Endothelial cell of umbilical vein (primary cell): ENCODE measurements around the gene ACAD9. TPM values are rescaled to one million over a fixed set of nuclear protein-coding genes. Genes with fewer than 3 reads are reported as not detected.

Experiments used
- BruUV-seq: library from RNA; stranded (reverse); fragments of 400-500 nt; replicated peaks from 2 replicates; lab custom pipeline; 2021; lab: Mats Ljungman, UMichigan
- CTCF ChIA-PET: fragments of 300-600, 350-600 bp; sonication (Branson Sonifier 250); formaldehyde crosslinking; loops from one replicate; lab custom pipeline; 2021; ENCODE audit warnings: antibody characterized with exemption, inconsistent platforms; lab: Charles Lee
- POLR2A ChIA-PET: fragments of 300-600, 350-600 bp; sonication (Branson Sonifier 250); formaldehyde crosslinking; loops from one replicate; lab custom pipeline; 2021; ENCODE audit warnings: antibody characterized with exemption, inconsistent platforms; lab: Charles Lee
- DNase-seq: peaks from one replicate; pipeline ENCODE4 v3.0.0-alpha.2; 2011; ENCODE audit warnings: low read depth, low spot score
- FAIRE-seq: peaks from 2 replicates; lab custom pipeline; 2011; peaks lifted over from hg19 to GRCh38; lab: Jason Lieb, UNC
- H2AFZ ChIP-seq: 2 replicates; pipeline ENCODE4 v1.6.0; 2012; ENCODE audit warnings: low read depth, low read length, control low read depth, inconsistent platforms
- H3K27ac ChIP-seq: 2 replicates; pipeline ENCODE4 v1.5.1; 2011; ENCODE audit warnings: low read depth, mild to moderate bottlenecking, control low read depth, low read length, moderate library complexity; ENCODE audit not compliant: insufficient read depth
- H3K27me3 ChIP-seq, 2 experiments: 2 replicates each; pipeline versions ENCODE4 v1.6.0 to v1.6.1; 2011; ENCODE audit warnings: low read length in 2 of 2, mixed read lengths in 1 of 2; ENCODE audit not compliant: control insufficient read depth in 2 of 2, insufficient read depth in 2 of 2
- H3K36me3 ChIP-seq, 2 experiments: 2 replicates in 1 of 2; 3 replicates in 1 of 2; pipeline ENCODE4 v1.5.1; 2011; ENCODE audit warnings: low read length in 2 of 2, mild to moderate bottlenecking in 1 of 2, moderate library complexity in 1 of 2; ENCODE audit not compliant: control insufficient read depth in 2 of 2, insufficient read depth in 2 of 2; ENCODE audit errors: extremely low read depth in 1 of 2
- H3K4me1 ChIP-seq: 3 replicates; pipeline ENCODE4 v1.5.1; 2011; ENCODE audit warnings: mild to moderate bottlenecking, low read length; ENCODE audit not compliant: control insufficient read depth, insufficient read depth; ENCODE audit errors: extremely low read depth
- H3K4me2 ChIP-seq: 2 replicates; pipeline ENCODE4 v1.6.1; 2011; ENCODE audit warnings: low read length, control low read depth, mixed read lengths; ENCODE audit not compliant: insufficient read depth
- H3K4me3 ChIP-seq, 3 experiments: fragments of 200-600 bp in 1 of 3; sonication (generic), shearing (Covaris generic) in 1 of 3; replicated peaks in 1 of 3; 2 replicates each; pipeline ENCODE4 v1.5.1; 2011 to 2016; ENCODE audit warnings: control low read depth in 3 of 3, low read length in 3 of 3, mild to moderate bottlenecking in 2 of 3, inconsistent platforms in 1 of 3, low read depth in 1 of 3, moderate library complexity in 1 of 3; ENCODE audit not compliant: insufficient read depth in 1 of 3
- H3K79me2 ChIP-seq: 2 replicates; pipeline ENCODE4 v1.6.0; 2012; ENCODE audit warnings: low read length, inconsistent platforms; ENCODE audit not compliant: control insufficient read depth, insufficient read depth
- H3K9ac ChIP-seq: replicated peaks from 2 replicates; pipeline ENCODE3; 2011; ENCODE audit warnings: low read length, control low read depth; ENCODE audit not compliant: insufficient read depth; ENCODE audit errors: extremely low read depth
- H3K9me1 ChIP-seq: replicated peaks from 3 replicates; pipeline ENCODE4 v1.6.0; 2011; ENCODE audit warnings: mild to moderate bottlenecking, low read length; ENCODE audit not compliant: control insufficient read depth, insufficient read depth; ENCODE audit errors: extremely low read depth
- H3K9me3 ChIP-seq: replicated peaks from 2 replicates; pipeline ENCODE4 v1.5.1; 2012; ENCODE audit warnings: low read length, inconsistent platforms; ENCODE audit not compliant: control insufficient read depth, insufficient read depth
- H4K20me1 ChIP-seq: replicated peaks from 2 replicates; pipeline ENCODE3; 2011; ENCODE audit warnings: mild to moderate bottlenecking, low read length; ENCODE audit not compliant: control insufficient read depth, insufficient read depth; ENCODE audit errors: extremely low read depth
- EZH2 ChIP-seq: IDR thresholded peaks from 2 replicates; pipeline ENCODE4 v1.6.1; 2012; ENCODE audit warnings: borderline replicate concordance, low read depth, mild to moderate bottlenecking, moderate library complexity, low read length, inconsistent platforms; ENCODE audit not compliant: severe bottlenecking
- FOS ChIP-seq: IDR thresholded peaks from 2 replicates; pipeline ENCODE4 v1.6.1; 2011; ENCODE audit warnings: mild to moderate bottlenecking, low read length, moderate library complexity, borderline replicate concordance; ENCODE audit not compliant: insufficient read depth
- GATA2 ChIP-seq: IDR thresholded peaks from 2 replicates; pipeline ENCODE4 v1.7.0; 2011; ENCODE audit warnings: low read depth, mild to moderate bottlenecking, moderate library complexity, mixed read lengths, low read length; ENCODE audit not compliant: insufficient read length, insufficient read depth
- JUN ChIP-seq: IDR thresholded peaks from 2 replicates; pipeline ENCODE4 v1.6.1; 2011; ENCODE audit warnings: borderline replicate concordance, low read depth; ENCODE audit not compliant: insufficient read length, insufficient read depth
- POLR2A ChIP-seq: IDR thresholded peaks from 2 replicates; pipeline ENCODE4 v1.6.1; 2012; ENCODE audit warnings: low read depth, mild to moderate bottlenecking, control low read depth, low read length
- POLR2AphosphoS5 ChIP-seq: IDR thresholded peaks from 2 replicates; pipeline ENCODE4 v1.6.1; 2012; ENCODE audit warnings: low read depth, mild to moderate bottlenecking, control low read depth, low read length, moderate library complexity; ENCODE audit not compliant: insufficient read depth
- dilution Hi-C: fragments of 300-500 bp; cut with MboI; formaldehyde crosslinking; loops from one replicate; pipeline ENCODE4 v1.15.0; 2019; ENCODE audit warnings: low sequenced_read_pairs; ENCODE audit not compliant: extremely low pct_ligation_motif_present
- intact Hi-C: fragments of 100-400 bp; cut with micrococcal nuclease; formaldehyde crosslinking; loops from one replicate; pipeline ENCODE4 v1.10.0; 2022
- polyA plus RNA-seq, 4 experiments: library from polyadenylated mRNA; depleted of rRNA in 3 of 4; stranded (reverse) in 3 of 4; unstranded in 1 of 4; fragments of >200 nt; gene quantifications; 2 replicates each; pipeline versions ENCODE4 v1.2.1 to v1.2.3, GENCODE V29; 2011 to 2012; ENCODE audit warnings: missing spikeins in 1 of 4
- total RNA-seq: library from RNA; stranded (reverse); gene quantifications from 2 replicates; pipeline ENCODE4 v1.2.3, GENCODE V29; 2021
- TF ChIP-seq, protein P1 (sequence below), 2 donors: IDR thresholded peaks; 1 replicate in 1 of 2; 2 replicates in 1 of 2; pipeline ENCODE4 v1.5.1; 2011; ENCODE audit warnings: low read length in 2 of 2, mild to moderate bottlenecking in 2 of 2, moderate library complexity in 2 of 2, control low read depth in 1 of 2, inconsistent platforms in 1 of 2, low read depth in 1 of 2; ENCODE audit not compliant: insufficient read depth in 1 of 2; ENCODE audit errors: extremely low read depth in 1 of 2
- TF ChIP-seq, protein P2 (sequence below): IDR thresholded peaks from 2 replicates; pipeline ENCODE4 v1.6.1; 2011; ENCODE audit not compliant: insufficient read depth, insufficient read length

ACAD9 gene
- total and polyA plus RNA-seq, 2 donors (not counting 3 experiments of a cell fraction or from before 2014, with no cell fraction given), result 58.6 to 65.8 TPM

DNA sequence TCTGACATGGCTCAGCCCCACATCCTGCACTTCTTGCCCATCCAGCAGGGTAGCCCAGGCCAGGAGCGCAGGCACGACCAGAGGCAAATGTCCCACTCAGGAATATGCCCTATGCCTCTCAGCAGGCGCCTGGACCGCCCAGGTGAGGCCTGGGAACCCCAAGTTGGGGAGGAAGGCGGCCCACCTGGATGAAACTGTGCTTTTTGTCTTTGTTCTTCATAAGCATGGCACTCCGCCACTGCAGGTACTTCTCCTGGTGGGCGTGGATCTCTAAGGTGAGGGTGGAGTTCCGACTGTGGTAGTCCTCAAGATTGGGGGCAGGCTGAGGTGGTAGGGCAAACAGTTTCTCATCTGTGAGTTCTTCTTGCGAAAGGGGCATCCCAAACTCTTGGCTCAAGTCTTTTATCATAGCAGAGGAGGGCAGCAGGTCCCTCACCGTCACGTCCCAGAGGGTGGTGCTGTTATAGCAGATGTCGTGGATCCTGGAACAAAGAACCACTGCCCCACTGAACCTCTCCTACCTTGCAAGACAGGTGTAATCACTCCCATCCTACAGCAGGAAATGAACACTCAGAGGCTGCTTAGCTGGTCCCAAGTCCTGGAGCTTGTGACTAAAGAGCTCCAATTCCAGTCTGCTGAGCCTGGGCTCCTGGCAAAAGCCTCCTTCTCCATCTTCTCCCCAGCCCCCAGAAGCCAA is 53.2 kb downstream of the ACAD9 start:
- H3K36me3 ChIP-seq, result no peaks in the 10 kb centered on the region
- FAIRE-seq (no peak), DNase-seq (no peak)
- no peaks in the 10 kb centered on the region for H3K4me1 ChIP-seq
- H3K9me3 ChIP-seq, result no peaks in the 10 kb centered on the region
- H2AFZ ChIP-seq, result no peak overlapping the region
- POLR2A ChIA-PET, result no interaction called here
- peaks cover 2 to 7% of the 10 kb centered on the region in 2 experiments for H3K27me3 ChIP-seq
- BruUV-seq, result no TSS peak
- no peak overlapping the region for H3K9ac ChIP-seq
- no peaks in the 10 kb centered on the region for H3K79me2 ChIP-seq
- TF ChIP-seq JUN (no peak), POLR2AphosphoS5 (no peak), FOS (no peak), EZH2 (no peak), GATA2 (no peak), POLR2A (no peak)
- TF ChIP-seq, protein P1, sequence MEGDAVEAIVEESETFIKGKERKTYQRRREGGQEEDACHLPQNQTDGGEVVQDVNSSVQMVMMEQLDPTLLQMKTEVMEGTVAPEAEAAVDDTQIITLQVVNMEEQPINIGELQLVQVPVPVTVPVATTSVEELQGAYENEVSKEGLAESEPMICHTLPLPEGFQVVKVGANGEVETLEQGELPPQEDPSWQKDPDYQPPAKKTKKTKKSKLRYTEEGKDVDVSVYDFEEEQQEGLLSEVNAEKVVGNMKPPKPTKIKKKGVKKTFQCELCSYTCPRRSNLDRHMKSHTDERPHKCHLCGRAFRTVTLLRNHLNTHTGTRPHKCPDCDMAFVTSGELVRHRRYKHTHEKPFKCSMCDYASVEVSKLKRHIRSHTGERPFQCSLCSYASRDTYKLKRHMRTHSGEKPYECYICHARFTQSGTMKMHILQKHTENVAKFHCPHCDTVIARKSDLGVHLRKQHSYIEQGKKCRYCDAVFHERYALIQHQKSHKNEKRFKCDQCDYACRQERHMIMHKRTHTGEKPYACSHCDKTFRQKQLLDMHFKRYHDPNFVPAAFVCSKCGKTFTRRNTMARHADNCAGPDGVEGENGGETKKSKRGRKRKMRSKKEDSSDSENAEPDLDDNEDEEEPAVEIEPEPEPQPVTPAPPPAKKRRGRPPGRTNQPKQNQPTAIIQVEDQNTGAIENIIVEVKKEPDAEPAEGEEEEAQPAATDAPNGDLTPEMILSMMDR (IDR thresholded peaks at IDR 0.05; ENCODE audit: extremely low read depth in 1 of 2, insufficient read depth in 1 of 2, low read depth in 1 of 2, low read length in 2 of 2), result no peak
- TF ChIP-seq, protein P2, sequence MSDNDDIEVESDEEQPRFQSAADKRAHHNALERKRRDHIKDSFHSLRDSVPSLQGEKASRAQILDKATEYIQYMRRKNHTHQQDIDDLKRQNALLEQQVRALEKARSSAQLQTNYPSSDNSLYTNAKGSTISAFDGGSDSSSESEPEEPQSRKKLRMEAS, result no peak
- no peaks in the 10 kb centered on the region for H3K9me1 ChIP-seq
- CTCF ChIA-PET, result interaction anchor here (1.0 to 2.1 kb wide), 2 partner anchors 10 to 17 kb away, joined by 3 to 5 read pairs; no protein-coding TSS in a partner anchor
- H3K27ac ChIP-seq, result no peak overlapping the region
- dilution Hi-C loops (no loop called here), intact Hi-C loops (no loop called here)
- no peak overlapping the region for H3K4me2 ChIP-seq
- no peaks in the 10 kb centered on the region for H4K20me1 ChIP-seq
- no peak overlapping the region for H3K4me3 ChIP-seq
